NCI-H446 treated with DMSO at 0.1 percent for 48 hours (cell line): ENCODE measurements around the gene RNF223.
"Not testable (repeated sequence)": the region's sequence is repeated elsewhere in the genome, so short reads cannot be mapped to it uniquely, and the experiment has no call there.

Experiments used
- DNase-seq: peaks from one replicate; lab custom pipeline; 2025; lab: John Stamatoyannopoulos, UW

Gene RNF223

DNA sequence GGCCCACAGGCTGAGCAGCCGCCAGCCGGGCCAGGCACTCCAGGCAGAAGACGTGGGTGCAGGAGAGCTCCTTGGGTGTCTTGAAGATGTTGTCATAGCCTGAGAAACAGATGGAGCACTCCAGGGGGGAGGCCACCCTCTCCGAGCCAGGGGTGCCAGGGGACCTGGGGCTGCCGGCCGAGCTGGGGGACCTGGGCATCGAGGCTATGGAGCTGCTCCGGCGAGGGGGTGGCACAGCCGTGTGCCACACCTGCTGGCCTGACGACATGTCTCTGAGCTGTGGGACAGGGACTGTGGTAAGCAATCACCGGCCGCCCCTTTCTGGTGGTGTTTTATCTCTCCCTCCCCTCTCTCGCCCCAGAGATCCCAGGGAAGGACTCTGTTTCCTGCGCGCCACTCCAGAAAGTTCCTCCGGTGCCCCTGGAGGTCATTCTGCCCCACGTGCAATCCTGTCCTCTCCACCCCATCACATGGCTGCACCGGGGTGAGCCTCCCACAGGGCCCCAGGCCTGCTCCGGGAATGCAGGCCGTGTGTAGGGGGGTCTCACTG lies 1.7 kb downstream of the RNF223 start:
- no peak for DNase-seq

DNA sequence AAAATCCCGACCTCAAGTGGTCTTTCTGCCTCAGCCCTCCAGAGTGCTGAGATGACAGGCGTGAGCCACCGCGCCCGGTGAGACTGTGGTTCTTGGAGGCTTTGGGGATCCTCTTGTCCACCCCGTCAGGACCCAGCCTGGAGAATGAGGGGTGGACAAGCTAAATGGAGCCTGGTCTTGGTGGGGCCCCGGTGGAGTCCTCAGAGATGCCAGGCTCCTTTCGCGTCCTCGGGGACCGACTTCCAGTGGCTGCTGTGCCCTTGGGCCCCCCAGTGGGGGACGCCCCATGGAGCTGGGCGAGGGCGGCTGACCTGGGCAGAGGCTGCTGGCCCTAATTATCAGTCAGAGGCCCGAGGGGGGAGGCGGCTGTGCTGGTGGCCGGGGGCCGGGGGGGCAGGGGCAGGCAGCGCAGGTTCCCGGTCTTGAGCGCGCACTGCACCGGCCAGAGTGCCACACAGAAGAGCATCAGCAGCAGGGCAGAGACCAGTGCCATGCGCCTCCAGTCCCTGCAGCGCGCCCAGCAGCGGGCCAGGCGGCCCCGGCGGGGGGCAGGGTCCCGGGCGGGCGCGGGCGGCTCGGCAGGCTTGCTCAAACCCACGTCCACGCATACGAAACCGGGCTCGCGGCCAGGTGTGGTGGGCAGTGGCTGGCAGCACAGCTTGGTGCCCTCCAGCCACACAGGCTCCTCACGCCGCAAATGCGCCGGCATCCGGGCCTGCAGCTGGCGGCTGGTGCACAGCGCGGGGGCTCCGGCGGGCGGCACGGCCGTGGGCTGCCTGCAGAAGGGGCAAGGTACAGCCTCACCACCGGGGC lies 2.4 kb downstream of the RNF223 start:
- no peak for DNase-seq

DNA sequence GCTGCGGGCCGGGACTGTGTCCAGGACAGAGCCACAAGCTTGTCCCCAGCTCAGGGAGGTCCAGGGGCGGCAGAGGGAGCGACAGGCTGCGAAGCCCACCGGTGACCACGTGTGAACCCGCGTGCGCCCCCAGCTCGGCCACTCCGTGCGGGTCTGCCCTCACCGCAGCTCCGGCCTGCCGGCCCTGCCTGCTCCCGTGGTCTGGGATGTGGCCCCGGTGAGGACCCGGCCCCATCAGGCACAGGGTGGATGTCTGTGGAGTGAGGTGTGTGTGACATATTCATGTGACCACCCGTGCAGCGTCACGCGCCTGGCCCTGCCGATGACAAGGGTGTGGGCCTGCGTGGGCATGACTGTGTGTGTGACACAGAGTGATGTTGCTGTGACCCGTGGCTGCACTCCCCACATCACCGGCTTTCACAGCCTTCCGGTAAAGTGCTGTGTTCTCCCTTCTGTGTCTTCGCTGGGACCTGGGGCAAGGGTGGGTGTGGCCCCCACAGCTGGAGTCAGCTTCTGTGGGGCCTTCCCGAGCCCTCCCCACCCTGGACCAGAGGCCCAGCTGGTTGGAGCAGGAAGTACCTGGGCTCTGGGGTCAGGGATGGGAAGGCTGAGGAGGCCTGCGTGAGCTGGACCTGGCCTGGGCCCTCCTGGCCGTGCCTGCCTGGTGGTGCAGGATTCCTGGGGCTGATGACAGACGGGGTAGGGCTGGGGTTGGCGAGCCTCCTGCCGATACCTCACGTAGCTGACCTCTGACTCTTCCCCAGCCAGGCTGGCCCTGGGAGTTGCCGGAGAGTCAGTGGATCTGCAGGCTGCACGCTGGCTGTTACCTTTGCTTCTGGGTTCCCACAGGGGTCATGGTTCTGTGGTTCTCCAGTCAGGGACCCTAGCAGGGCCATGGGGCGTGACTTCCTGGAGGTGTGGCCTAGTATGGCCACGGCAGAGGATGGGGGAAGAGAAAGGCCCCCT lies 4.1 kb downstream of the RNF223 start:
- no peak for DNase-seq

GRCh38 chr1:1069056-1069710 lies 4.9 kb downstream of the RNF223 start:
- DNase-seq: peak; percentile 18

GRCh38 chr1:1068517-1069055 lies 5.5 kb downstream of the RNF223 start:
- no peak for DNase-seq

GRCh38 chr1:1067860-1068516 lies 6.1 kb downstream of the RNF223 start:
- DNase-seq: no peak

DNA sequence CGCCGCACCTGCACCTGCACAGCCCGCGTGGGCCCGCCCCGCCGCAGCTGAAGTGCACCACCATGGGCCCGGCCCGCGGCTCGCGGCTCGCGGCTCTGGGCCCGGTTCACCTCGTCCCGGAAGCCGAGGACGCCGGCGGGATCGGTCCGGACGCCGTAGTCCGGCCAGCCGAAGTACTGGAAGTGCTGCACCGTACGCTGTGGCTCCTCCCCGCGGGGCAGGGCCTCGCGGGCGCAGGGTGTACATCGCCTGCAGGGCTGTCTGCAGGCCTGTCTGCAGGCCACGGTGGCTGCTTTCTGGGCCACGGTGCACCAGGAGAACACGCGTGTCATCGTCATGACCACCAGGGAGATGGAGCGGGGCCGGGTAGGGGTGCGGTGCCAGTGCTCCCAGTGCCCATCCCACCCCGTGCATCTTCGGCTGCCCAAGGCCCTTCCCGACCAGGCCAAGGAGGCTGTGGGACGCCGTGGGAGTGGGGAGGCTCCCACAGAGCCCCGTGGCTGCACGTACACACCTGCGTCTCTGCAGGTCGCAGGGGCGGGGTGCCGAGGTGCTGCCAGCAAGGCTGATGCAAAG lies 6.7 kb downstream of the RNF223 start:
- DNase-seq: no peak

DNA sequence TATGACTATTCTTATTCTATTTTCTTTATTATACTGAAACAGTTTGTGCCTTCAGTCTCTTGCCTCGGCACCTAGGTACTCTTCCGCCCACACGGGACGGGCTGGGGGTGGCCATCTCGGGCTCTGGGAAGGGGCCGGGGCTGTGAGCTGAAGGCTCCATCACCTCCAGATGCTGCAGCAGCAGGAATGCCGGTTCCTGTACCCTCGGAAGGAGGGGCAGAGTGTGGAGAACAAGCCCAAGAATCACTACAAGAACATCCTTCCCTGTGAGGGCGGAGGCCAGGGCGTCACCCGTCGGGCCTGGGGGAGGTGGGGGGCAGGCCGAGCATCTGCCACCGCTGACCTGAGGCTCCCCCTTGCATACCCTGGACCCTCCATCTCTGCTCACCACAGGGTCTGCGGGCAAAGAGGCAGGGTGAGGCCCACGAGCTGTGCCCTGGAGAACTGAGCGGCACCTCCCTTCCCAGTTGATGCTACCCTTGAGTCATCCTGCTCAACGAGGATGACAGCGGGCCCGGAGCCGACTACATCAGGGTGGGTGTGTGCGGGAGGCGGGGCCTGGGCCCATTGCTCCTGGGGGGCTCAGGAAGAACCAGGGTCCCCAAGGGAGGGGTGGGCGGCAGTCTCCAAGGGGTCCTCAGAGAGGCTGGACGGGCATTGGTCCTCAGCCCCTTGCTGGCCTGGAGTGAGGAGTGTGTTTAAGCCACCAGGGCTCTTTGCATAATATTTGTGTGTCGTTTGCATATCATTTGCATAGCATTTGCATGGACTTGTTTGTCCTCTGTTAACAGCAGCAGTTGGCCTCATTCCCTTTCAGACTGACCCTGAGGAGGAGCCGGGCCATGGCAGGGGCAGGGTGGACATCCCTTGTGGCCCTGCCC lies 7.5 kb downstream of the RNF223 start:
- no peak for DNase-seq

GRCh38 chr1:1065940-1066304 lies 8.2 kb downstream of the RNF223 start:
- DNase-seq: not testable (repeated sequence)

DNA sequence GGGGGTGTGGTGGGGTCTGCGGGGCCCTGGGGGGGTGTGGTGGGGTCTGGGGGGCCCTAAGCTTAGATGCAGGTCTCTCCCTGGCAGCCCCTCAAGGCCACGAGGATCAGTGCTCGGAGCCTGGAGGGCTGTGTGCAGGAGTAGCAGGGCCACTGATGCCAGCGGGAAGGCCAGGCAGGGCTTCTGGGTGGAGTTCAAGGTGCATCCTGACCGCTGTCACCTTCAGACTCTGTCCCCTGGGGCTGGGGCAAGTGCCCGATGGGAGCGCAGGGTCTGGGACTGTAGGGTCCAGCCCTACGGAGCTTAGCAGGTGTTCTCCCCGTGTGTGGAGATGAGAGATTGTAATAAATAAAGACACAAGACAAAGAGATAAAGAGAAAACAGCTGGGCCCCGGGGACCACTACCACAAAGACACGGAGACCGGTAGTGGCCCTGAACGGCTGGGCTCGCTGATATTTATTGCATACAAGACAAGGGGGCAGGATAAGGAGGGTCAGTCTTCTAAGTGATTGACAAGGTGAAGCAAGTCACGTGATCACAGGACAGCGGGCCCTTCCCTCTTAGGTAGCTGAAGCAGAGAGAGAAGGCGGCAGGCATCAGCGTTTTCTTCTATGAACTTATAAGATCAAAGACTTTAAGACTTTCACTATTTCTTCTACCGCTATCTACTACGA lies 8.7 kb downstream of the RNF223 start:
- no peak for DNase-seq

- DNase-seq: no peak
Measured at GRCh38 chr1:1063945-1064831, 9.9 kb downstream of the RNF223 start.

DNA sequence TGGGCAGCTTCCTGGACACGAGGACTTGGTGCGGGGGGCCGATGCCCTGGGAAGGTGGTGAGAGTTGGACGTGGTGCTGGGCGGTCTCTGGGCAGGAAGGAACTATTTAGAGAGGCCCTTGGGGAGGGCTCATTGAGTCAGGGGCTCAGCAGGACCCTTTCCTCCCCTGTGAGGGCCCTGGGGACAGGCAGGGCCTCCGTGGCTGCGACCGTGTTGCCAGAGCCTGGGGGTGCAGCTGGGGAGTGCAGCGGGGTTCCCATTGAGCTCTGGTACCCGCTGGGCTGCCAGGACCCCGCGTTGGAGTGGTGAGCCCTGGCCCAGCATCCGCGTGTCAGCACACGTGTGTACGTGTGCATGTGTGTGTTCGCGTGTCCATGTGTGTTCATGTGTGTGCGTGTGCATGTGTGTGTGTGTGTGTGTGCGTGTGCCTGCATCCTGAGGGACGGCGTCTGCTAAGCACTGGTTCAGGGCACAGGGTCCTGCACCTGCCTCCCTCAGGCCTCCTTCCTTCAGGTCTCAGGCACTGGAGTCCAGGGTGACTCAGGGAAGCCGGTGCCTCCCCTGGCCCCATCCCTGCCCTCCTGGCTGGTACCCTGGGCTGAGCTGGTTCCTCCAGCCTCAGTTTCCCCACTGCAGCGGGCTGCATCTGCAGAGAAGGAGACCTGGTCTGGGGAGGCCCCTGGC lies 10.7 kb downstream of the RNF223 start:
- no peak for DNase-seq

DNA sequence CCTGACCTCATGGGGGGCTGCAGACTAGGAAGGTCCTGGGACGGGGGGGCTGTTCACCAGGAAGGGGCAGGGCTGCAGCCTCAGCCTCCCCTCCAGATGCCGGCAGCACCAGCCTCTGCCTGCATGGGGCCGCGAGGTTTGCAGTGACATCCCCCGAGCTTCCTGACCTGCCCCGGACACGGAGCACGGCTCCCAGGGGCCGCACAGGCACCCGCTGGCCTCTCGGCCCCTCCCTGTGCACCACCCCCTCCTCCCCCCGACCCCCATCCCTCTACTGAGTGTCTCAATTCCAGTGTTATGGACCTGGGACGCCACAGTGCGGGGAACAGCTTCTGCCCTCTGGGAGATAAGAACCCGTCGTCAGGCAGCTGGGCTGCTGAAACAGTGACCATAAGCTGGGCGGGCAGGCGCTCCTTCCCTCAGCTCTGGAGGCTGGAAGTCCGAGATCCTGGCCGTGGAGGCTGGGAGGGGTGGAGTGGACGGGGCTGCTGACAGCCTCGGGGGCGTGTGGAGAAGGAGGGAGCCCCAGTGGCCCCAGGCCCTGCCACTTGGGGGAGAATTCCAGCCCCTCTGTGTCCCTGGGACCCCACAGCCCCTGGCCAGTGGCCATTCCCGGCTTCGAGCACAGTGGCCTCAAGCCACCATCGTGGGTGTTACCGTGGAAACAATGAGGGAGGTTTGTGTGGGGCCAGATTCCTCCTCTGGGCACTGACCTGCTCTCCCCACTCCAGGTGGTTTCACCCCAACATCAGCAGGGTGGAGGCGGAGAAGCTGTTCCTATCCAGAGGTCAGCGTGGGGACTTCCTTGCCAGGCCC lies 11.6 kb downstream of the RNF223 start:
- DNase-seq: no peak

DNA sequence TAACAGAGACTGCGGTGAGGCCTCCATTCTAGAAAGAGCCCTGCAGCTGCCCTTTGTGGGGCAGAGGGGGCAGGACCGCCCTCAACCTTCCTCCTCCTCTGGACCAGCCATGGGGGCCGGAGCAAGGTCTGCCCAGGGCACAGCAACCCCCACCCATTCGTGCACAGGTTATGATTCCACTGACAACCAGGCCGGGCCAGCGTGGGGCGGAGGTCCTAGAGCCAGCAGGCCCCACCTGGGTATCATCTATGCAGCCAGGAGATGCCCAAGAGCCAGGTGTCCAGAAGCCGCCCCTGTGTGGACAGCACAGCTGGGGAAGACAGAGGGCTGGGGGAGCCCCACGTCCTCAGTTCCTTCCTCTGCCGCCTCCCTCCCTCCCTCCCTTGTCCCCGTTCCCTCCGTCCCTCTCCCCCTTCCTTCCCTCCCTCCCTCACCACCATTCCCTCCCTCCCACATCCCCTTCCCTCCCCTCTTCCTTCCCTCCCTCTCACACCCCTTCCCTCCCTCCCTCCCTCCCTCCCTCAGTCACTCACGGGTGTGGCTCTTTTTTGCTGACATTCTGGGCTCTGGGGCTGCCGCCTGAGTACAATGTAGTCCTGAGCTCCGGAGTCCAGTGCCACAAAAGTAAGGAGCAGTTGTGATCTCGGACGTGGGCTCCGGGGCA lies 12.3 kb downstream of the RNF223 start:
- DNase-seq: no peak

- DNase-seq: no peak
Measured at GRCh38 chr1:1060281-1061000, 13.7 kb downstream of the RNF223 start.
